Caco-2 (cell line): ENCODE data around the gene NMRK2. TPM values are rescaled to one million over a fixed set of nuclear protein-coding genes. Genes with fewer than 3 reads are reported as not detected.
"Not testable (repeated sequence)": the region's sequence is repeated elsewhere in the genome, so short reads cannot be mapped to it uniquely, and the experiment has no call there.

ENCODE experiments used
- BruUV-seq: library from RNA; stranded (reverse); fragments of 400-500 nt; replicated peaks from 2 replicates; lab custom pipeline; 2021; lab: Mats Ljungman, UMichigan
- CTCF ChIA-PET: fragments of 300-600 bp; sonication (Branson Sonifier 250); formaldehyde crosslinking; loops from one replicate; lab custom pipeline; 2022; ENCODE audit warnings: antibody characterized with exemption; lab: Charles Lee
- POLR2A ChIA-PET: fragments of 300-600 bp; sonication (Branson Sonifier 250); formaldehyde crosslinking; loops from one replicate; lab custom pipeline; 2022; ENCODE audit warnings: antibody characterized with exemption; lab: Charles Lee
- DNase-seq, 2 experiments: peaks; one replicate each; pipeline versions ENCODE4 v3.0.0 to v3.0.0-alpha.2; 2020 to 2022
- H3K27me3 ChIP-seq: replicated peaks from 2 replicates; pipeline ENCODE4 v1.6.0; 2011; ENCODE audit warnings: low read length; ENCODE audit not compliant: control insufficient read depth, insufficient read depth
- H3K36me3 ChIP-seq: 2 replicates; pipeline ENCODE4 v1.5.1; 2011; ENCODE audit warnings: low read length; ENCODE audit not compliant: control insufficient read depth, insufficient read depth
- H3K4me1 ChIP-seq: fragments of 250-450 bp; sonication (Bioruptor Pico); 2 replicates; pipeline ENCODE4 v1.5.1; 2020; ENCODE audit warnings: mild to moderate bottlenecking
- H3K4me3 ChIP-seq: 2 replicates; pipeline ENCODE4 v1.5.1; 2011; ENCODE audit warnings: low read depth, mild to moderate bottlenecking, control low read depth, low read length
- H3K9me3 ChIP-seq: fragments of 250-450 bp; sonication (Bioruptor Pico); 2 replicates; pipeline ENCODE4 v1.5.1; 2020; ENCODE audit warnings: mild to moderate bottlenecking, moderate library complexity
- H3K27ac Mint-ChIP-seq: one replicate; pipeline ENCODE4 v1.8.0; 2022; ENCODE audit warnings: mixed read lengths; ENCODE audit not compliant: unreplicated experiment
- H3K27me3 Mint-ChIP-seq: one replicate; pipeline ENCODE4 v1.8.0; 2022; ENCODE audit warnings: mixed read lengths; ENCODE audit not compliant: insufficient read depth, unreplicated experiment
- H3K36me3 Mint-ChIP-seq: one replicate; pipeline ENCODE4 v1.8.0; 2022; ENCODE audit warnings: mild to moderate bottlenecking, mixed read lengths; ENCODE audit not compliant: insufficient read depth, unreplicated experiment
- H3K4me1 Mint-ChIP-seq: one replicate; pipeline ENCODE4 v1.8.0; 2022; ENCODE audit warnings: low read depth, mixed read lengths; ENCODE audit not compliant: unreplicated experiment
- H3K4me3 Mint-ChIP-seq: one replicate; pipeline ENCODE4 v1.8.0; 2022; ENCODE audit warnings: mild to moderate bottlenecking, moderate library complexity, mixed read lengths; ENCODE audit not compliant: unreplicated experiment
- H3K9me3 Mint-ChIP-seq: one replicate; pipeline ENCODE4 v1.8.0; 2022; ENCODE audit warnings: mixed read lengths; ENCODE audit not compliant: unreplicated experiment
- CTCF ChIP-seq, 2 experiments: fragments of 200-600 bp in 1 of 2; IDR thresholded peaks; 1 replicate in 1 of 2; 2 replicates in 1 of 2; pipeline versions ENCODE4 v1.5.1 to v1.8.0; 2011 to 2022; ENCODE audit warnings: antibody characterized with exemption in 1 of 2, control low read depth in 1 of 2, inconsistent platforms in 1 of 2, low read depth in 1 of 2, low read length in 1 of 2, mild to moderate bottlenecking in 1 of 2, moderate library complexity in 1 of 2; ENCODE audit not compliant: insufficient read depth in 1 of 2, severe bottlenecking in 1 of 2, unreplicated experiment in 1 of 2
- intact Hi-C: fragments of 100-400 bp; cut with micrococcal nuclease; formaldehyde crosslinking; loops from one replicate; pipeline ENCODE4 v1.10.0; 2022; ENCODE audit not compliant: unreplicated experiment
- total RNA-seq: library from RNA; stranded (reverse); gene quantifications from 2 replicates; pipeline ENCODE4 v1.2.3, GENCODE V29; 2022

The NMRK2 gene
- total RNA-seq, 1 experiment from 2014 or later: not detected

- Histone ChIP-seq H3K4me1 (peaks cover 6% of the 10 kb centered on the region; the same call in 1 of the 2 replicates), H3K9me3 (no peaks in the 10 kb centered on the region), H3K36me3 (no peaks in the 10 kb centered on the region), H3K4me3 (no peak overlapping the region), H3K27me3 (no peaks in the 10 kb centered on the region)
- H3K27me3 Mint-ChIP-seq: no peaks in the 10 kb centered on the region
- H3K4me1 Mint-ChIP-seq: peaks cover 11% of the 10 kb centered on the region
- no peak for DNase-seq
- intact Hi-C loops: no loop called here
- no peak overlapping the region for H3K4me3 Mint-ChIP-seq
- CTCF ChIA-PET: no interaction called here
- peaks cover 6% of the 10 kb centered on the region for H3K36me3 Mint-ChIP-seq
- POLR2A ChIA-PET: no interaction called here
- no peaks in the 10 kb centered on the region for H3K9me3 Mint-ChIP-seq
- H3K27ac Mint-ChIP-seq: no peak overlapping the region
- no peak for TF ChIP-seq CTCF (IDR thresholded peaks at IDR 0.05; ENCODE audit: insufficient read depth in 1 of 2, low read depth in 1 of 2, low read length in 1 of 2, severe bottlenecking in 1 of 2, unreplicated experiment in 1 of 2)
- BruUV-seq: no TSS peak
Observed at GRCh38 chr19:3949294-3949693, 16.4 kb downstream of the NMRK2 start.

DNA sequence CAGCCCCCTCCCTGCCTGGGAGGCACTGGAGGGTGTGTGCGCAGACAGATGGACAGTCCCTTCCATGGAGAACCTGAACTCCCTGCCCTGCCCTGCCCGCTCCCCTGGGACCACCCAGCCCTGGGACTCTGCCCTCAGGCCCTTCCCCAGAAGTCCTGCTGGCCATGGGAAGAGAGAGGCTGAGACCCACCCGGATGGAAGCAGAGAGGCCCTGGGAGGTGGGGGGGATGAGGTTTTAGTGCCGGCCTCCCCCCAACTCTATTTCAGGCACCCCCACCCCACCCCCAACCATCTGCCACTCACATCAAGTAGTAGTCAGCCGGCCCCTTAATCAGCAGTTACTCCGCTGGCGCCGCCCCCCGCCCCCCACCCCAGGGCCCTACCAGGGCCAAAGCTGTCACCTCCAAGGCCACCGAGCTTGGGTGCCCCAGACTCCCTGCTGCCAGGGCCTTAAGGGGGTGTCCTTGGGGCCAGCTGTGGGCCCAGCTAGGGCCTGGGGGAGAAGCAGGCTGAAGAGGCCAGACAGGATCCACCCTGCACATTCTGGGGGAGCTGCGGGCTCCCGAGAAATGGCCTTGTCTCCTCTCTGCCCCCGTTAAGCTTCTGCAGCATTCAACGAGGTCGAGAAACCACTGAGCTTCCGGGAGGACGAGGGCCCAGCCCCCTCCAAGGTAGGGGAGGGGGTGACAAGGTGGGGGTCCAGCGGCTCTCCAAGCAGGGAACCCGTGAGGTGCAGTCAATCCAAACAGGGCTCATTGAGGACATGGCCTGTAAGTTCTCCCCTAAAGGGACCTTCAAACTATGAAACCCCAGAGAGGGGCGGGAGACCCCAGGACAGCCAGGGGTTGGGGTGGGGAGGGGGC, 17.4 kb downstream of the NMRK2 start:
- H3K4me3 ChIP-seq: no peak overlapping the region
- H3K9me3 ChIP-seq: no peaks in the 10 kb centered on the region
- TF ChIP-seq CTCF (IDR thresholded peaks at IDR 0.05; ENCODE audit: insufficient read depth in 1 of 2, low read depth in 1 of 2, low read length in 1 of 2, severe bottlenecking in 1 of 2, unreplicated experiment in 1 of 2): no peak
- BruUV-seq: no TSS peak
- no peak for DNase-seq
- H3K4me1 ChIP-seq: peaks cover 6% of the 10 kb centered on the region; the same call in 1 of the 2 replicates
- ChIA-PET POLR2A (no interaction called here), CTCF (no interaction called here)
- H3K27ac Mint-ChIP-seq: no peak overlapping the region
- peaks cover 11% of the 10 kb centered on the region for H3K4me1 Mint-ChIP-seq
- intact Hi-C loops: no loop called here
- no peaks in the 10 kb centered on the region for H3K36me3 ChIP-seq
- H3K36me3 Mint-ChIP-seq: peaks cover 6% of the 10 kb centered on the region
- no peaks in the 10 kb centered on the region for H3K27me3 Mint-ChIP-seq
- H3K9me3 Mint-ChIP-seq: no peaks in the 10 kb centered on the region
- H3K27me3 ChIP-seq: no peaks in the 10 kb centered on the region
- H3K4me3 Mint-ChIP-seq: no peak overlapping the region

DNA sequence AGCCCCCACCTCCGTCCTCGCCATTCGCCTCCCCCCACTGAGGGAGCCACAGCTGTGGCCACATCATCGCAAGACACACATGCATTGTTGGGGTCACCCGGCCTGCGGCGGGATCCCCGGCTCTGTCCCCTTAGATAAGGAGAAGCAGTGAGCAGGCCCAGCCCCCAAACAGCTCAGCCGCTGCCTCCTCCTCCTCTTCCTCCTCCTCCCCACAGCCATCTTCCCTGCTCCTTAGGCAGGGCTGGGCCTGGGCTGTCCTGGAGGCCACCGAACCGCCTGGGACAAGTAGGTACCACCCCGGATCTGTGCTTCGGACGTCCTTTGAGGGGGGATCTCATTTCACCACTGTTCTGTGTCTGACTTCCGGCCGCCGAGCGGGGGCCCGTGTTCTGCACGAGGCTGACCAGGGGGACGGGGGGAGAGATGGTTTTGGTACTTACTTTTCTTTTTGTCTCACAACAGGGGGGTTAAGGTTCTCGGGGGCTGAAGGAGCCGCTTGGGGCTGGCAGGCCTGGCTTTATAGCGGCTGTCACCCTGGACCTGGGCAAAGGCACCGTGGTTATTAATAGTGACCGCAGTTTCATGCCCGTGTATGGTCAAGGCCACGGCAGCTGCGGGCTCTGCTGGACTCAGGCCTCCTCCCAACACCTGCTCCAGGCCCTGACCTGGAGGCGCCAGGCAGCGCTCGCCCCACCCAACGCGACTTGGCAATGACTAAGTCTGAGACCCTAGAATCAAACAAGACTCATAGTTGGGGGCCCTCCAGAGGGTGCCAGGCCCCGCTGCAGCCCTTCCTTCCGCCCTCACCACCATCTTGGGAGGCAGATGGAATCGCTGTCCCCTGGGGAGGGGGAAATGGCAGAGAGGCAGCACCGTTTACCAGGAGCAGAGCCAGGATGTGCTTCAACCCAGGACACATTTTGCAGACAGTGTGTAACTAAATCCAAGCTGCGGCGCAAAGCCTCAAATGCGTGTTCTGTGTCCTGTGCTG, 18.3 kb downstream of the NMRK2 start:
- H3K4me1 ChIP-seq: peaks cover 6% of the 10 kb centered on the region; the same call in 1 of the 2 replicates
- peaks cover 11% of the 10 kb centered on the region for H3K4me1 Mint-ChIP-seq
- TF ChIP-seq CTCF (IDR thresholded peaks at IDR 0.05; ENCODE audit: insufficient read depth in 1 of 2, low read depth in 1 of 2, low read length in 1 of 2, severe bottlenecking in 1 of 2, unreplicated experiment in 1 of 2): no peak
- H3K27me3 Mint-ChIP-seq: no peaks in the 10 kb centered on the region
- H3K9me3 Mint-ChIP-seq: no peaks in the 10 kb centered on the region
- H3K4me3 Mint-ChIP-seq: no peak overlapping the region
- H3K36me3 ChIP-seq: no peaks in the 10 kb centered on the region
- no TSS peak for BruUV-seq
- CTCF ChIA-PET: no interaction called here
- peaks cover 12% of the 10 kb centered on the region for H3K36me3 Mint-ChIP-seq
- no peaks in the 10 kb centered on the region for H3K9me3 ChIP-seq
- DNase-seq: no peak
- intact Hi-C loops: no loop called here
- no peak overlapping the region for H3K4me3 ChIP-seq
- H3K27me3 ChIP-seq: no peaks in the 10 kb centered on the region
- H3K27ac Mint-ChIP-seq: no peak overlapping the region
- POLR2A ChIA-PET: no interaction called here

- BruUV-seq, H3K4me3 ChIP-seq, H3K27me3 ChIP-seq, H3K9me3 ChIP-seq, H3K36me3 ChIP-seq, H3K4me3 Mint-ChIP-seq, DNase-seq, H3K27me3 Mint-ChIP-seq, H3K4me1 ChIP-seq, H3K9me3 Mint-ChIP-seq, intact Hi-C loops: not testable (repeated sequence)
- Mint-ChIP-seq H3K4me1 (peaks cover 11% of the 10 kb centered on the region), H3K36me3 (peaks cover 24% of the 10 kb centered on the region), H3K27ac (peak overlapping the region; percentile 11)
- ChIA-PET CTCF (interaction anchor here (0.6 to 0.7 kb wide), 3 partner anchors 35 to 495 kb away, joined by 4 to 5 read pairs (median 4); no protein-coding TSS in a partner anchor), POLR2A (interaction anchor here (1.0 to 1.4 kb wide), 2 partner anchors 16 to 190 kb away, joined by 3 to 4 read pairs; no protein-coding TSS in a partner anchor)
Observed at GRCh38 chr19:3952755-3953276, 19.9 kb downstream of the NMRK2 start.
